CD14-positive monocyte (primary cell): ENCODE results near the gene FBXL16. TPM values are rescaled to one million over a fixed set of nuclear protein-coding genes. Genes with fewer than 3 reads are reported as not detected.

Experiments
- DNase-seq, 3 donors: peaks; one replicate each; pipeline ENCODE4 v3.0.0-alpha.2; 2011 to 2022
- H2AFZ ChIP-seq: 2 replicates; pipeline ENCODE4 v1.6.0; 2012; ENCODE audit warnings: mild to moderate bottlenecking, low read depth, low read length, inconsistent platforms; ENCODE audit not compliant: insufficient read depth, poor library complexity, severe bottlenecking
- H3K27ac ChIP-seq, 2 donors: 1 replicate in 1 of 2; 2 replicates in 1 of 2; pipeline ENCODE4 v1.5.1; 2012 to 2013; ENCODE audit warnings: low read length in 2 of 2, control low read depth in 1 of 2, inconsistent platforms in 1 of 2, low read depth in 1 of 2, mild to moderate bottlenecking in 1 of 2
- H3K27me3 ChIP-seq, 2 donors: one replicate each; pipeline versions ENCODE4 v1.6.0 to v1.6.1; 2011 to 2013; ENCODE audit warnings: low read length in 2 of 2; ENCODE audit not compliant: control insufficient read depth in 2 of 2, insufficient read depth in 2 of 2
- H3K36me3 ChIP-seq, 2 donors: replicated peaks in 1 of 2; 1 replicate in 1 of 2; 2 replicates in 1 of 2; pipeline versions ENCODE4 v1.5.1 to v1.6.1; 2012 to 2013; ENCODE audit warnings: low read length in 2 of 2, control low read depth in 1 of 2, inconsistent platforms in 1 of 2, mild to moderate bottlenecking in 1 of 2; ENCODE audit not compliant: insufficient read depth in 2 of 2, control insufficient read depth in 1 of 2
- H3K4me1 ChIP-seq, 2 donors: 1 replicate in 1 of 2; 2 replicates in 1 of 2; pipeline versions ENCODE4 v1.5.1 to v1.6.1; 2012 to 2013; ENCODE audit warnings: low read length in 2 of 2, control low read depth in 1 of 2, inconsistent platforms in 1 of 2, mild to moderate bottlenecking in 1 of 2, moderate library complexity in 1 of 2; ENCODE audit not compliant: insufficient read depth in 2 of 2, control insufficient read depth in 1 of 2
- H3K4me2 ChIP-seq: replicated peaks from 2 replicates; pipeline ENCODE3; 2012; ENCODE audit warnings: low read length, moderate library complexity, mild to moderate bottlenecking; ENCODE audit not compliant: poor library complexity, severe bottlenecking; ENCODE audit errors: extremely low read depth
- H3K4me3 ChIP-seq, 3 experiments: fragments of 200-600 bp in 1 of 3; sonication (generic) in 1 of 3; replicated peaks in 1 of 3; 1 replicate in 2 of 3; 2 replicates in 1 of 3; pipeline ENCODE4 v1.5.1; 2011 to 2013; ENCODE audit warnings: low read length in 3 of 3, mild to moderate bottlenecking in 3 of 3, control low read depth in 2 of 3, low read depth in 2 of 3, inconsistent platforms in 1 of 3, moderate library complexity in 1 of 3
- H3K79me2 ChIP-seq: 2 replicates; pipeline ENCODE4 v1.6.0; 2012; ENCODE audit warnings: mild to moderate bottlenecking, control low read depth, inconsistent platforms, low read length, moderate library complexity; ENCODE audit not compliant: insufficient read depth
- H3K9ac ChIP-seq: 2 replicates; pipeline ENCODE4 v1.6.0; 2017; ENCODE audit warnings: low read length, mild to moderate bottlenecking; ENCODE audit not compliant: insufficient read depth, poor library complexity, severe bottlenecking
- H3K9me3 ChIP-seq, 2 donors: replicated peaks in 1 of 2; 1 replicate in 1 of 2; 2 replicates in 1 of 2; pipeline versions ENCODE4 v1.5.1 to v1.6.1; 2012 to 2013; ENCODE audit warnings: low read length in 2 of 2, control low read depth in 1 of 2; ENCODE audit not compliant: control insufficient read depth in 1 of 2, insufficient read depth in 1 of 2
- H4K20me1 ChIP-seq: 2 replicates; pipeline ENCODE4 v1.6.0; 2012; ENCODE audit warnings: mild to moderate bottlenecking, low read length, control low read depth, moderate library complexity; ENCODE audit not compliant: insufficient read depth
- H3K27ac Mint-ChIP-seq, 7 donors: one replicate each; pipeline ENCODE4 v1.8.0; 2020; ENCODE audit warnings: mild to moderate bottlenecking in 7 of 7, mixed read lengths in 7 of 7, moderate library complexity in 6 of 7, inconsistent platforms in 2 of 7
- H3K27me3 Mint-ChIP-seq, 3 donors: one replicate each; pipeline ENCODE4 v1.8.0; 2021 to 2022; ENCODE audit warnings: low read depth in 3 of 3, mild to moderate bottlenecking in 3 of 3, mixed read lengths in 3 of 3, moderate library complexity in 3 of 3, inconsistent platforms in 1 of 3
- H3K36me3 Mint-ChIP-seq, 2 donors: one replicate each; pipeline ENCODE4 v1.8.0; 2020; ENCODE audit warnings: mixed read lengths in 2 of 2, inconsistent platforms in 1 of 2, mild to moderate bottlenecking in 1 of 2
- H3K4me1 Mint-ChIP-seq: one replicate; pipeline ENCODE4 v1.8.0; 2020; ENCODE audit warnings: mild to moderate bottlenecking, mixed read lengths
- H3K4me3 Mint-ChIP-seq, 2 donors: one replicate each; pipeline ENCODE4 v1.8.0; 2020; ENCODE audit warnings: mild to moderate bottlenecking in 2 of 2, mixed read lengths in 2 of 2, moderate library complexity in 1 of 2
- H3K9me3 Mint-ChIP-seq, 7 donors: one replicate each; pipeline ENCODE4 v1.8.0; 2020 to 2022; ENCODE audit warnings: mixed read lengths in 7 of 7, mild to moderate bottlenecking in 6 of 7, moderate library complexity in 6 of 7, inconsistent platforms in 2 of 7
- WGBS: methylation state at CpG from one replicate; pipeline ENCODE4 v1.1.5; 2013; ENCODE audit warnings: missing lambda C conversion rate; ENCODE audit not compliant: insufficient coverage; 5-methylcytosine and 5-hydroxymethylcytosine counted together
- intact Hi-C, 2 donors: fragments of 100-400 bp; cut with micrococcal nuclease; formaldehyde crosslinking; loops; one replicate each; pipeline versions ENCODE4 v1.15.0 to v1.15.1; 2023
- polyA plus RNA-seq, 3 donors: library from polyadenylated mRNA; depleted of rRNA in 1 of 3; unstranded in 2 of 3; stranded (reverse) in 1 of 3; fragments of 300-500 nt in 2 of 3; fragments of >200 nt in 1 of 3; fragmentation: Illumina TruSeq in 2 of 3; gene quantifications; 1 replicate in 2 of 3; 2 replicates in 1 of 3; pipeline ENCODE4 v1.2.3, GENCODE V29; 2012 to 2021
- TF ChIP-seq, protein P1 (sequence below): fragments of 200-600 bp; IDR thresholded peaks from one replicate; pipeline ENCODE4 v1.8.0; 2022; ENCODE audit warnings: antibody characterized with exemption, mild to moderate bottlenecking

Gene FBXL16
- polyA plus RNA-seq, 3 donors, result 0.28 to 1.0 (median 0.49) TPM

DNA sequence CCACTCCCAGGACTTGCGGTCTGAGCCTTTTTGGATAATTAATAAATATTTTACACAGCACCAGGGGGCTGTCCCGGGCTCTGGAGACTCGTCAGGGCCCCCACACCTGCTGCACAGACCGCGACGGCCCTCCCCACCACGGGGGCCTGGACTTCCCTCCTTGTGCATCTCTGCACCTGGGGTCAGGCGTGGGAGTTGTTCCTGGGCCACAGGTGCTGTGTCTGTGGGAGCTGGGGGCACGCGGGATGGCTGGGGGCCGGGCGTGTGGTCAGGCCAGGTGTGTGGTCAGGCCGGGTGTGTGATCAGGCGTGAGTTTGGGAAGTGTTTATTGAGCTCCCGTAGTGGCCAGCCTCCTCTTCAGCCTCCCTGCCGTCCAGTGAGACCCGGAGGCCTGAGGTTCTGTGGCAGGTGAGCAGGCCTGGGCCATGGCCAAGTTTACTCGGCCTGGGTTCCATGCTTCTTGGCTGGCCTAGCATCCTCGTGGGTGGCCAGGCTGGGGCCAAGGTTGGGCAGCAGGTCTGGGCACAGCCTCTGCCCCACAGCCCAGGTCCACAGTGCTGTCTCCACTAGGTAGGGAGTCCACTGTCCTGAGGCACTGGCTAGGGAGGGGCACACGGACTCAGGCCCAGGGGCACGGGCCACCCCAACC lies 27.3 kb downstream of the FBXL16 start:
- WGBS, result 88% methylated on average over 13 of the region's 21 CpGs
- H3K4me1 ChIP-seq, result peaks cover 33 to 50% of the 10 kb centered on the region in 2 donors
- H2AFZ ChIP-seq, result no peak overlapping the region
- peaks cover 16 to 29% of the 10 kb centered on the region in 2 donors for H3K36me3 ChIP-seq
- H3K4me1 Mint-ChIP-seq, result peaks cover 29% of the 10 kb centered on the region
- peaks cover 3 to 30% of the 10 kb centered on the region in 2 donors for H3K27me3 ChIP-seq
- H3K4me3 Mint-ChIP-seq, result no peak overlapping the region
- H3K27me3 Mint-ChIP-seq, result peaks cover 21 to 38% (median 23%) of the 10 kb centered on the region in 3 donors
- H4K20me1 ChIP-seq, result peaks cover 47% of the 10 kb centered on the region
- intact Hi-C loops, result loop anchor here in 1 of 2 donors (2.0 kb wide), 1 partner anchor 16 kb away; no protein-coding TSS in a partner anchor
- H3K9me3 ChIP-seq, result no peaks in the 10 kb centered on the region
- peaks cover 29% of the 10 kb centered on the region for H3K79me2 ChIP-seq
- H3K27ac ChIP-seq, result no peak overlapping the region
- TF ChIP-seq, protein P1, sequence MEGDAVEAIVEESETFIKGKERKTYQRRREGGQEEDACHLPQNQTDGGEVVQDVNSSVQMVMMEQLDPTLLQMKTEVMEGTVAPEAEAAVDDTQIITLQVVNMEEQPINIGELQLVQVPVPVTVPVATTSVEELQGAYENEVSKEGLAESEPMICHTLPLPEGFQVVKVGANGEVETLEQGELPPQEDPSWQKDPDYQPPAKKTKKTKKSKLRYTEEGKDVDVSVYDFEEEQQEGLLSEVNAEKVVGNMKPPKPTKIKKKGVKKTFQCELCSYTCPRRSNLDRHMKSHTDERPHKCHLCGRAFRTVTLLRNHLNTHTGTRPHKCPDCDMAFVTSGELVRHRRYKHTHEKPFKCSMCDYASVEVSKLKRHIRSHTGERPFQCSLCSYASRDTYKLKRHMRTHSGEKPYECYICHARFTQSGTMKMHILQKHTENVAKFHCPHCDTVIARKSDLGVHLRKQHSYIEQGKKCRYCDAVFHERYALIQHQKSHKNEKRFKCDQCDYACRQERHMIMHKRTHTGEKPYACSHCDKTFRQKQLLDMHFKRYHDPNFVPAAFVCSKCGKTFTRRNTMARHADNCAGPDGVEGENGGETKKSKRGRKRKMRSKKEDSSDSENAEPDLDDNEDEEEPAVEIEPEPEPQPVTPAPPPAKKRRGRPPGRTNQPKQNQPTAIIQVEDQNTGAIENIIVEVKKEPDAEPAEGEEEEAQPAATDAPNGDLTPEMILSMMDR, result no peak
- H3K4me2 ChIP-seq, result no peak overlapping the region
- H3K36me3 Mint-ChIP-seq, result peaks cover 18 to 30% of the 10 kb centered on the region in 2 donors
- H3K27ac Mint-ChIP-seq, result no peak overlapping the region
- H3K9ac ChIP-seq, result no peak overlapping the region
- H3K9me3 Mint-ChIP-seq, result peaks cover 0 to 5% (median 0%) of the 10 kb centered on the region in 7 donors
- no peak for DNase-seq
- no peak overlapping the region for H3K4me3 ChIP-seq

DNA sequence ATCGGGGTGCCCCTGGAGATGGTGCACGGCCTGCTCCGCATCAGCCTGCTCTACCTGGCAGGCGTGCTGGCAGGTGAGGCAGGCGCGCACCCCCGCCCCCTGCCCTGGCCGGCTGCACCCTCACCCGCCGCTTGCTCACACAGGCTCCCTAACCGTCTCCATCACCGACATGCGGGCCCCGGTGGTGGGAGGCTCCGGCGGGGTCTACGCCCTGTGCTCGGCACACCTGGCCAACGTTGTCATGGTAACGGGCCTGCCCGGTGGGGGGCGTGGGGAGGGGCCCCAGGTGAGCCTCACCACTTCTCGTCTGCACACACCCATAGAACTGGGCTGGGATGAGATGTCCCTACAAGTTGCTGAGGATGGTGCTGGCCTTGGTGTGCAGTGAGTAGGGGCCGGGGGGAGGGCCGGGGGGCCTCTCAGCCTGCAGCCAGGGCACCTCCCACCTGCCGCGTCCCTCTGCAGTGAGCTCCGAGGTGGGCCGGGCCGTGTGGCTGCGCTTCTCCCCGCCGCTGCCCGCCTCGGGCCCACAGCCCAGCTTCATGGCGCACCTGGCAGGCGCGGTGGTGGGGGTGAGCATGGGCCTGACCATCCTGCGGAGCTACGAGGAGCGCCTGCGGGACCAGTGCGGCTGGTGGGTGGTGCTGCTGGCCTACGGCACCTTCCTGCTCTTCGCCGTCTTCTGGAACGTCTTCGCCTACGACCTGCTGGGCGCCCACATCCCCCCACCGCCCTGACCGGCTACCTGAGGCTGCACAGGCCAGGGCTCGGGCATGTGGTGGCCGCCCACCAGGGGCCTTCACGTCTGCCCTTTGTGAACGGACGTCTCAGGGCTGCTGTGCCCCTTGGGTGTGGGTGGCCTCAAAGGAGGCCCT lies 28.0 kb downstream of the FBXL16 start:
- Mint-ChIP-seq H3K4me1 (peaks cover 24% of the 10 kb centered on the region), H3K4me3 (peak overlapping the region in 1 of 2 donors; percentile 30), H3K9me3 (peaks cover 0 to 5% (median 0%) of the 10 kb centered on the region in 7 donors), H3K27me3 (peaks cover 21 to 38% (median 23%) of the 10 kb centered on the region in 3 donors), H3K27ac (no peak overlapping the region), H3K36me3 (peaks cover 21 to 32% of the 10 kb centered on the region in 2 donors)
- Histone ChIP-seq H3K9ac (no peak overlapping the region), H3K9me3 (no peaks in the 10 kb centered on the region), H3K4me2 (no peak overlapping the region), H4K20me1 (peaks cover 47% of the 10 kb centered on the region), H3K27me3 (peaks cover 3 to 30% of the 10 kb centered on the region in 2 donors), H3K4me1 (peaks cover 27 to 43% of the 10 kb centered on the region in 2 donors), H3K4me3 (no peak overlapping the region), H3K36me3 (peaks cover 23 to 30% of the 10 kb centered on the region in 2 donors), H2AFZ (no peak overlapping the region), H3K27ac (no peak overlapping the region), H3K79me2 (peaks cover 22% of the 10 kb centered on the region)
- intact Hi-C loops, result loop anchor here in 1 of 2 donors (2.0 kb wide), 1 partner anchor 15 kb away; no protein-coding TSS in a partner anchor
- TF ChIP-seq, protein P1, result no peak
- DNase-seq, result no peak
- WGBS, result 78% methylated on average over 36 of the region's 57 CpGs
